Effector memory CD4-positive, alpha-beta T cell (primary cell): ENCODE results near the gene CBLN1.

ENCODE experiments used
- DNase-seq, 3 donors: peaks; one replicate each; pipeline ENCODE4 v3.0.0-alpha.2; 2020
- H3K27ac ChIP-seq: 2 replicates; pipeline ENCODE4 v1.7.0; 2013; ENCODE audit warnings: mild to moderate bottlenecking, low read length, moderate library complexity; ENCODE audit not compliant: insufficient read depth, poor library complexity, severe bottlenecking
- H3K27me3 ChIP-seq: replicated peaks from 2 replicates; pipeline ENCODE4 v1.7.0; 2013; ENCODE audit warnings: mild to moderate bottlenecking, low read length; ENCODE audit not compliant: insufficient read depth, control insufficient read depth, poor library complexity, severe bottlenecking
- H3K36me3 ChIP-seq: 2 replicates; pipeline ENCODE4 v1.7.0; 2013; ENCODE audit warnings: mild to moderate bottlenecking, low read length, moderate library complexity; ENCODE audit not compliant: control insufficient read depth, insufficient read depth
- H3K4me1 ChIP-seq: 2 replicates; pipeline ENCODE4 v1.7.0; 2013; ENCODE audit warnings: low read length, mild to moderate bottlenecking; ENCODE audit not compliant: control insufficient read depth, insufficient read depth, poor library complexity, severe bottlenecking
- H3K4me3 ChIP-seq: 2 replicates; pipeline ENCODE4 v1.7.0; 2013; ENCODE audit warnings: low read length, low read depth, mild to moderate bottlenecking; ENCODE audit not compliant: insufficient read depth, poor library complexity, severe bottlenecking
- H3K9me3 ChIP-seq: 2 replicates; pipeline ENCODE4 v1.7.0; 2013; ENCODE audit warnings: mild to moderate bottlenecking, low read length, moderate library complexity; ENCODE audit not compliant: control insufficient read depth
- total RNA-seq, 3 donors: gene quantifications; one replicate each; lab custom pipeline; 2026; lab: John Stamatoyannopoulos, UW

The CBLN1 gene
- total RNA-seq: 0 reads per million in 3 donors

DNA sequence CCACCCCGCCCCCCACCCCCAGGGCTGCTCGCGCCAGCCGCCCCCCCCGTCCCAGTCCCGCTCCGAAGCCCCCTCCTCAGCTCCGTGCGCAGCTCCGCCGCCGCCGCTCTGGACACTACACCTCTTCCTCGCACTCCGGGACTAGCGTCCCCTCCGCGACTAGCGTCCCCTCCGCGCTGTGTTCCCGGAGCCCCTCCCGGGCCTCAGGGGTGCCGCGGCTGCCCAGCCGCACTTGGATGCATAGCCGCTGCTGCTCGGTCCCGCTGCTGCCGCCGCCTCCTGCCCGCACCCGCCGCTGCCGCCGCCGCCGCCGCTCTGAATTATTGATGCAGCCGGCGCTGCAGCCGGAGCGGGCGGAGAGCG, at the start of gene CBLN1:
Gene CBLN1, minus strand, starts transcription at position 359 of the 363 bp plus-strand sequence. CDS start 373 bp downstream, outside the sequence.
- Histone ChIP-seq H3K27me3 (peaks cover 16% of the 10 kb centered on the region), H3K36me3 (no peaks in the 10 kb centered on the region), H3K4me3 (no peak within 1 kb of the TSS), H3K4me1 (no peaks in the 10 kb centered on the region), H3K9me3 (no peaks in the 10 kb centered on the region), H3K27ac (no peak within 1 kb of the TSS)
- DNase-seq: no peak

DNA sequence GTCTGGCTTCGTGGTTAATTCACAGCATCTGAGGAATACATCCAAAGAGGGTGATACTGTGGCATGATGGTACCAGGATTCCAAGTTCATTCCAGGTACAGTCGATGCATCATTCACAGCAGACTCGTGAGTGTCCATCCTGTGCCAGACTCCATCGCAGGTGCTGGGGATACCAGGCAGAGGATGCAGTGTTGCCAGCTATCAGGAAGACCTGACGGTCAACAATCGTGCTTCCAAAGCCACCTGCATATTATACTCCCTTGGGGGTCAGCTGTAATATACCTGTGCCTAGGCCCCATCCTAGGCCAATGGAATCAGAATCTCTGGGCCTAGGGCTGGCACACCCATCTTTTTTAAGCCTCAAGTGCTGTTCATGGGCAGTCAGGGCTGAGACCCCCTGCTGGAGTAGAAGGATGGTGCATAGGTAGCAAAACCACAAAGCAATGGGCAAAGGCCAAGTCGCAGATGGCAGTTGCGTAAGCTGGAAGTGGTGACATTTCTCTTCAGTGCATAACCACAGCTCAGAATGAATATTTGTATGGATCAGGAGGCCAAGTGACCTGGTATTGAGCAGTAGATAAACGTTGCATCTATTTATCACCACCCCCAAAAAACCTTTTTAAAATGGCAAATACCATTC, 49.0 kb upstream of the CBLN1 start:
- no peaks in the 10 kb centered on the region for H3K9me3 ChIP-seq
- H3K27me3 ChIP-seq: no peaks in the 10 kb centered on the region
- H3K4me3 ChIP-seq: no peak overlapping the region
- no peak for DNase-seq
- H3K36me3 ChIP-seq: no peaks in the 10 kb centered on the region
- no peaks in the 10 kb centered on the region for H3K4me1 ChIP-seq
- H3K27ac ChIP-seq: no peak overlapping the region

DNA sequence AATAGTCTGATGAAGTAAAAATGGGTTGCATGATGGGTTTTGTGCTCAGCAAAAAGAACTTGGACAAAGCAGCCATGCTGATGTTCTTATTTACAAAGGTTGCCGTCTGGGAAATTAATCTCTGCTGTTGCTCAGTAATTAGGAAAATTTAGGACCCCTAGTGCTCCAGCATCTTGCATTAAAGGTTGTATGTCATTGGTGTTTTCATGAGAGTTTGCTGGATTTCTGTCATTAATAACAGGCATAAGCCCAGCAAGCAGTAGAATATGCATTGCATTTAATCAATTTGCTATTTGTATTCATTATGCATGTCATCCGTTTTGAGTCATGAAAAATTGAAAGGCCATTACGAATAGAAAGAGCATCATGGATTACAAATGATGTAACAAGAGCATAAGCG, 46.7 kb upstream of the CBLN1 start:
- Histone ChIP-seq H3K4me1 (no peaks in the 10 kb centered on the region), H3K36me3 (no peaks in the 10 kb centered on the region), H3K4me3 (no peak overlapping the region), H3K27me3 (no peaks in the 10 kb centered on the region), H3K27ac (no peak overlapping the region), H3K9me3 (no peaks in the 10 kb centered on the region)
- no peak for DNase-seq

DNA sequence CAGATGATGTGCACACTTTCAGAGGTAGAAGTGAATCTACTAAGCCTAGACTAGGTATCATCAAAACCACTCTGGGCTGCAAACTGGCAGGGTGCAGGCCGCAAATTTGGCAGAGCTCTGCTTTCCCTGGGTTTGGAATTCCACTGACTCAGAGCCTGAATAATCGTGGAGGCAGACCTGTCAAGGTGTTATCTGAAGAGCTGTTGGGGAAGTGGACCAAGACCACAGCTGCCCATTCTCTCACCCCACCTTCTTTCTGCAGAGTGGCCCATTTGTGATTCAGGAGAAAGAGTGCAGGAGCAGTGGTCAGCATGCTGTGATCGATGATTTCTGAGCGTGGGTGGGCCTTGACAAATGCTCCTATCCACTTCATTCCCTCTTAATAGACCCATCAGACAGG, 45.8 kb upstream of the CBLN1 start:
- no peaks in the 10 kb centered on the region for H3K4me1 ChIP-seq
- no peak overlapping the region for H3K4me3 ChIP-seq
- DNase-seq: no peak
- no peaks in the 10 kb centered on the region for H3K27me3 ChIP-seq
- no peaks in the 10 kb centered on the region for H3K36me3 ChIP-seq
- H3K9me3 ChIP-seq: no peaks in the 10 kb centered on the region
- no peak overlapping the region for H3K27ac ChIP-seq

DNA sequence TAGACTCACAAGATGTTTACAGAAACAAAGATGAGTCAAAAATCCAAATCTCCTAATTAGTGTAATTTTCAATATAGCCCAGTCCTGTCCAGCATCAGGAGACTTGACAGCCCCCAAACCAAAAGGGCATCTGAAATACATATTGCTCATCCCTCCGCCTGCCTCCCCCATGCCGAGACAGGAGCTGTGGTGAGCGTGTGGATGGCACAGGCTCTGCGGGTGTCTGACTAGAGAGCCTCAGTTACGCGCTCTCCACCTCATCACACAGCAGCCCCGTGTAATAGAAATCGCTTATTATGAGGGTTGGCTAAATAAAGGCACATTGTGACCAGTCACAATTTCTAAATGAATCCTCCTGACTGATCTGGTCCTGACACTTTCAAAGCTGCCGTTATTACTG, 43.1 kb upstream of the CBLN1 start:
- DNase-seq: no peak
- H3K4me1 ChIP-seq: no peaks in the 10 kb centered on the region
- H3K9me3 ChIP-seq: no peaks in the 10 kb centered on the region
- no peaks in the 10 kb centered on the region for H3K36me3 ChIP-seq
- H3K4me3 ChIP-seq: no peak overlapping the region
- H3K27ac ChIP-seq: no peak overlapping the region
- H3K27me3 ChIP-seq: no peaks in the 10 kb centered on the region

DNA sequence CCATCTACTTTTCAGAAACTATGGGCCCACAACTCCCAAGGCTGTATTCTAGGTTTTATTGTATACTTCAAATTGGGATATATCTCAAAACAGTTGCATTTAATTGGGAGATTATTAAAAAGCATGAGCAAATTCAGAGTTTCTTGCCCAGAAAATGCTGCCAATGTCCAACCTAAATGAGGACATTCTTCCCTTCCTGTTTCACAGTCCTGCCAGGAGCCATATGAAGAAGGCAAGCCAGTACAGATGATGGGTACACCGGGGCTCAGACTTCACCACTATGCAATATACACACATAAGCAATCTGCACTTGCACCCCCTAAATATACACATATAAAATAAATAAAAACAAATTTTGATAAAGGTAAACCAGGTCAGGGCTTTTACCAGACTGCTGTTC, 34.0 kb upstream of the CBLN1 start:
- no peaks in the 10 kb centered on the region for H3K27me3 ChIP-seq
- no peak overlapping the region for H3K27ac ChIP-seq
- no peaks in the 10 kb centered on the region for H3K4me1 ChIP-seq
- no peak for DNase-seq
- no peak overlapping the region for H3K4me3 ChIP-seq
- H3K9me3 ChIP-seq: no peaks in the 10 kb centered on the region
- H3K36me3 ChIP-seq: no peaks in the 10 kb centered on the region

DNA sequence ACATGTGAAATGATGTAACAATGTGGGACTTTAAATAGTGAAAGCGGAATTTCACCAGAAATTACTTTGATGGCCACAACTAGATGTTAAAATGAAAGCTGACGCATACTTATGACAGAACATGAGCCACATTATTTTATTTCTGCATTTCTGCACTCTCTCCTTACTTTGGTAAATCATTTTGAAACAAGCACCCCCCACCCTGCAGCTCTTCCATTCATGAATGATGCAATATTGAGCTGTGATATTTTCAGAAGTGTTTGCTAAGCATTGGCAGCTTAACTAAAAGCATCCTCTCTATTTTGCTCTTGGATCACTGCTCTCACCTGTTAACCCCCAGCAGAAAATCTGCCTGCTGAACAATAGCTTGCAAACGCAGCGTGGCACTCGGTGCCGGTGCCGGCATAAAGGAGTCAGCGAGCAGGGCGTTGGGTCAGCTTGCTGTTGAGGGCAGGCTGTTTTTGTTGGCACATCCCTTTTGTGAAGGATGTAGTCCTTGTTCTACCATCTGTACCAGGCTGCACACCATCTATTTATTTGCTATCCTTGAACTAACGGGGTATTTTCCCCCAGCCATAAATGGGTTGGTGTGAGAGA, 30.8 kb upstream of the CBLN1 start:
- DNase-seq: no peak
- Histone ChIP-seq H3K9me3 (no peaks in the 10 kb centered on the region), H3K27me3 (no peaks in the 10 kb centered on the region), H3K4me3 (no peak overlapping the region), H3K36me3 (no peaks in the 10 kb centered on the region), H3K27ac (no peak overlapping the region), H3K4me1 (no peaks in the 10 kb centered on the region)

DNA sequence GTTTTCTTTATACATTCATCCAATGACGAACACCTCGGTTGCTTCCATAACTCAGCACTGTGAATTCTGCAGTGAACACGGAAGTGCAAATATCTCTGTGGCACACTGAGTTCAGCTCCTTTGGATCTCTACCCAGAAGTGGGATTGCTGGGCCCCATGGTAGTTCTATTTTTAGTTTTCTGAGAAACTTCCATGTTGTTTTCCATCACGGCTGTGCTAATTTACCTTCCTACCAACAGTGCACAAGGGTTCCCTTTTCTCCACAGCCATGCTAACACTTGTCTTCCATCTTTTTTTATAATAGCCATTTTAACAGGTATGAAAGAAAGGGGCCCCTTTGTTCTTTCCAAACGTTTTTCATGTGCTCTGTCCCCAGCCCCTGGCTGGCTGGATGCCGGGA, 30.2 kb upstream of the CBLN1 start:
- Histone ChIP-seq H3K4me1 (no peaks in the 10 kb centered on the region), H3K9me3 (no peaks in the 10 kb centered on the region), H3K4me3 (no peak overlapping the region), H3K27me3 (no peaks in the 10 kb centered on the region), H3K36me3 (no peaks in the 10 kb centered on the region), H3K27ac (no peak overlapping the region)
- no peak for DNase-seq

DNA sequence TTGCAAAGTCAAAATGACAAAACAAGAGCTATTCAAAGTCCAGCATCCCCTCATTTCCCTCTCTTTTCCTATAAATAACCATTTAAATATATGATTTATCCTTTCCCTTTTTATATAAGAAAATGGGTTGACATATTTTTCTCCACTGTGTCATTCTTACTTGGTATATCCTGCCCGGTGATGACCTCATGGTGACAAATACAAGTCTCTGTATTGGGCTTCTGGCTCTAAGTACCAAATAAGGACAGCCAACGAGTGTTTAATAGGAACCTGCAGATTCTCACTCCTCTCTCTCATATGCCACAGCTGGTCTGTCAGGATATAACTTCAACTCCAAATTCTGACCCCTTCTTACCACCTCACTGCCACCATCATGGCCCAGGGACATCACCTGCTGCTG, 25.5 kb upstream of the CBLN1 start:
- H3K27me3 ChIP-seq: no peaks in the 10 kb centered on the region
- no peaks in the 10 kb centered on the region for H3K36me3 ChIP-seq
- DNase-seq: no peak
- H3K9me3 ChIP-seq: no peaks in the 10 kb centered on the region
- no peaks in the 10 kb centered on the region for H3K4me1 ChIP-seq
- no peak overlapping the region for H3K4me3 ChIP-seq
- no peak overlapping the region for H3K27ac ChIP-seq

DNA sequence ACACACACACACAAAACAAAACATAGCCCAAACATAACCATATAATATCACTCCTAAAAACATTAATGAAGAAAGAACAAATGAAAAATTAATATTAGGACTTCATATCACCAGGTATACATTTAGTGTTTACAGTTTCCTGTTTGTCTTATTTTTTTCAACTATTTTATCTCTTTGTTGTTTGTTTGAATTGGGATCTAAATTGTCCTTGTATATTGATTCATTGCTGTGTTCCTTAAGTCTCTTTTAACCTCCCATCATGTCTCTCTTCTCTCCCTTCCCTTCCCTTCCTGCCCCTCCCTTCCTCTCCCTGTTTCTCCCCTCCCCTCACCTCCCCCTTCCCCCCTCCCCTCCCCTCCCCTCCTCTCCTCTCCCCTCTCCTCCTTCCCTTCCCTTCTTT, 23.8 kb upstream of the CBLN1 start:
- Histone ChIP-seq H3K4me3 (no peak overlapping the region), H3K4me1 (no peaks in the 10 kb centered on the region), H3K36me3 (no peaks in the 10 kb centered on the region), H3K27me3 (no peaks in the 10 kb centered on the region), H3K27ac (no peak overlapping the region), H3K9me3 (no peaks in the 10 kb centered on the region)
- no peak for DNase-seq
